ENCODE data around the gene ATP5F1D. TPM values are rescaled to one million over a fixed set of nuclear protein-coding genes. Genes with fewer than 3 reads are reported as not detected.

Gene ATP5F1D
- total RNA-seq, 1 experiment from 2014 or later, result 126 TPM

DNA sequence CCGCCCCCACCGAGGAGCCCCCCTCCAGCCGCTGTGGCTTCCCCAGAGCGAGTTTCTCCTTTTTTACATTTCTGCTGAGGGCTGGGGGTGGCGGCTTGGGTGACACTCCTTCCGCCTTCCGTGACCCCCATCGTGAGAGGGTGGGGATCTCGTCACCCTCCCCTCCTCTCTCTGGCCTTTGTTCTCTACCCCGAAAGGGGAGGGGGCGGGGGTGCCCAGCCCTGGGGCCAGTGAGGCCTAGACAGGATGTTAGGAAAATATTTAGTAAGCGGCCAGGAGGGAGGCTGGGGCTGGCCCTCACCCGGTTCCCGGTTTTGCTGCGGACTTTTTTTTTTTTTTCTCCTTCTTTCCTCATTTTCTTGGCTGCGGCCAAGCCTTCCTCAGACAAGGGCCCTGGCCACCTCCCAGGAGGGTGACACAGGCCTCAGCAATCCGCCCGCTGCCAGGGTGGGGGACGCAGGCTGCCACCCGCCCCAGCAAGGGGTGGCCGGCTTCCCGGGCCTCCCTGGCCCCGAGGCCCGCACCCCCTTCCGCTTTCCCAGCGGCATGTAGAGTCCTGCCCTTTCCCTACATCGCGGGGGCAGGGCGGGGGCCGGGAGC, 10.8 kb downstream of the ATP5F1D start:
- CTCF ChIA-PET, result interaction anchor here (0.6 to 2.2 kb wide), 5 partner anchors 8 to 314 kb away, joined by 3 to 37 read pairs (median 4); partner anchors contain the start of gene CIRBP
- peak; percentile 85 to 88 for DNase-seq
- H3K36me3 ChIP-seq (ENCODE audit: control insufficient read depth, insufficient read depth, low read length), result peaks cover 17% of the 10 kb centered on the region
- H3K4me3 Mint-ChIP-seq (ENCODE audit: unreplicated experiment), result peak overlapping the region; percentile 96
- H3K27ac Mint-ChIP-seq (ENCODE audit: unreplicated experiment), result peak overlapping the region; percentile 88
- TF ChIP-seq CTCF (IDR thresholded peaks at IDR 0.05; ENCODE audit: insufficient read depth in 1 of 2, low read depth in 1 of 2, low read length in 1 of 2, severe bottlenecking in 1 of 2, unreplicated experiment in 1 of 2), result no peak
- no peaks in the 10 kb centered on the region for H3K27me3 ChIP-seq (replicated peaks; ENCODE audit: control insufficient read depth, insufficient read depth, low read length)
- BruUV-seq (replicated peaks), result no TSS peak
- H3K9me3 ChIP-seq, result no peaks in the 10 kb centered on the region
- peaks cover 88% of the 10 kb centered on the region for H3K36me3 Mint-ChIP-seq (ENCODE audit: insufficient read depth, unreplicated experiment)
- intact Hi-C loops (cut with micrococcal nuclease; ENCODE audit: unreplicated experiment), result no loop called here
- no peaks in the 10 kb centered on the region for H3K27me3 Mint-ChIP-seq (ENCODE audit: insufficient read depth, unreplicated experiment)
- peaks cover 7% of the 10 kb centered on the region for H3K4me1 Mint-ChIP-seq (ENCODE audit: low read depth, unreplicated experiment)
- no peaks in the 10 kb centered on the region for H3K9me3 Mint-ChIP-seq (ENCODE audit: unreplicated experiment)
- H3K4me3 ChIP-seq (ENCODE audit: low read depth, low read length), result peak overlapping the region; percentile 62
- POLR2A ChIA-PET, result interaction anchor here (0.6 to 2.3 kb wide), 6 partner anchors 9 to 17 kb away, joined by 3 to 61 read pairs (median 7); partner anchors contain the start of gene CIRBP
- H3K4me1 ChIP-seq, result peaks cover 38% of the 10 kb centered on the region

GRCh38 chr19:1252821-1253513, 11.4 kb downstream of the ATP5F1D start:
- Mint-ChIP-seq H3K9me3 (ENCODE audit: unreplicated experiment) (no peaks in the 10 kb centered on the region), H3K27me3 (ENCODE audit: insufficient read depth, unreplicated experiment) (no peaks in the 10 kb centered on the region), H3K4me3 (ENCODE audit: unreplicated experiment) (peak overlapping the region; percentile 96), H3K27ac (ENCODE audit: unreplicated experiment) (peak overlapping the region; percentile 91), H3K4me1 (ENCODE audit: low read depth, unreplicated experiment) (peaks cover 12% of the 10 kb centered on the region), H3K36me3 (ENCODE audit: insufficient read depth, unreplicated experiment) (peaks cover 94% of the 10 kb centered on the region)
- H3K4me1 ChIP-seq, result peaks cover 36% of the 10 kb centered on the region
- CTCF ChIA-PET, result interaction anchor here (0.6 to 2.2 kb wide), 5 partner anchors 9 to 755 kb away, joined by 3 to 37 read pairs (median 4); partner anchors contain the start of gene CIRBP
- intact Hi-C loops (cut with micrococcal nuclease; ENCODE audit: unreplicated experiment), result loop anchor here (1.0 kb wide), 1 partner anchor 13 kb away; no protein-coding TSS in a partner anchor
- DNase-seq, result no peak
- BruUV-seq (replicated peaks), result no TSS peak
- POLR2A ChIA-PET, result interaction anchor here (0.6 to 2.3 kb wide), 5 partner anchors 9 to 85 kb away, joined by 3 to 61 read pairs (median 8); partner anchors contain the start of gene CIRBP
- peak overlapping the region; percentile 62 for H3K4me3 ChIP-seq (ENCODE audit: low read depth, low read length)
- peak in 1 of 2 experiments; percentile 3 for TF ChIP-seq CTCF (IDR thresholded peaks at IDR 0.05; ENCODE audit: insufficient read depth in 1 of 2, low read depth in 1 of 2, low read length in 1 of 2, severe bottlenecking in 1 of 2, unreplicated experiment in 1 of 2)
- no peaks in the 10 kb centered on the region for H3K9me3 ChIP-seq
- H3K27me3 ChIP-seq (replicated peaks; ENCODE audit: control insufficient read depth, insufficient read depth, low read length), result no peaks in the 10 kb centered on the region
- H3K36me3 ChIP-seq (ENCODE audit: control insufficient read depth, insufficient read depth, low read length), result peaks cover 17% of the 10 kb centered on the region

GRCh38 chr19:1253514-1254080, 12.0 kb downstream of the ATP5F1D start:
- Histone ChIP-seq H3K27me3 (replicated peaks; ENCODE audit: control insufficient read depth, insufficient read depth, low read length) (no peaks in the 10 kb centered on the region), H3K36me3 (ENCODE audit: control insufficient read depth, insufficient read depth, low read length) (peaks cover 17% of the 10 kb centered on the region), H3K4me3 (ENCODE audit: low read depth, low read length) (peak overlapping the region; percentile 62), H3K4me1 (peaks cover 38% of the 10 kb centered on the region), H3K9me3 (no peaks in the 10 kb centered on the region)
- no peak for TF ChIP-seq CTCF (IDR thresholded peaks at IDR 0.05; ENCODE audit: insufficient read depth in 1 of 2, low read depth in 1 of 2, low read length in 1 of 2, severe bottlenecking in 1 of 2, unreplicated experiment in 1 of 2)
- Mint-ChIP-seq H3K27ac (ENCODE audit: unreplicated experiment) (peak overlapping the region; percentile 91), H3K4me1 (ENCODE audit: low read depth, unreplicated experiment) (peaks cover 12% of the 10 kb centered on the region), H3K9me3 (ENCODE audit: unreplicated experiment) (no peaks in the 10 kb centered on the region), H3K36me3 (ENCODE audit: insufficient read depth, unreplicated experiment) (peaks cover 96% of the 10 kb centered on the region), H3K4me3 (ENCODE audit: unreplicated experiment) (peak overlapping the region; percentile 96), H3K27me3 (ENCODE audit: insufficient read depth, unreplicated experiment) (no peaks in the 10 kb centered on the region)
- DNase-seq, result peak; percentile 95
- POLR2A ChIA-PET, result interaction anchor here (1.0 to 2.3 kb wide), 4 partner anchors 8 to 16 kb away, joined by 6 to 61 read pairs (median 22); partner anchors contain the start of gene CIRBP
- CTCF ChIA-PET, result interaction anchor here (1.4 to 2.2 kb wide), 3 partner anchors 9 to 15 kb away, joined by 3 to 37 read pairs (median 22); partner anchors contain the start of gene CIRBP
- intact Hi-C loops (cut with micrococcal nuclease; ENCODE audit: unreplicated experiment), result loop anchor here (1.0 kb wide), 1 partner anchor 13 kb away; no protein-coding TSS in a partner anchor
- BruUV-seq (replicated peaks), result no TSS peak
